CD14-positive monocyte (primary cell): ENCODE data around the gene ITPR3. TPM values are rescaled to one million over a fixed set of nuclear protein-coding genes. Genes with fewer than 3 reads are reported as not detected.

Experiments used
- DNase-seq, 3 donors: peaks; one replicate each; pipeline ENCODE4 v3.0.0-alpha.2; 2011 to 2022
- H2AFZ ChIP-seq: 2 replicates; pipeline ENCODE4 v1.6.0; 2012; ENCODE audit warnings: mild to moderate bottlenecking, low read depth, low read length, inconsistent platforms; ENCODE audit not compliant: insufficient read depth, poor library complexity, severe bottlenecking
- H3K27ac ChIP-seq, 2 donors: 1 replicate in 1 of 2; 2 replicates in 1 of 2; pipeline ENCODE4 v1.5.1; 2012 to 2013; ENCODE audit warnings: low read length in 2 of 2, control low read depth in 1 of 2, inconsistent platforms in 1 of 2, low read depth in 1 of 2, mild to moderate bottlenecking in 1 of 2
- H3K27me3 ChIP-seq, 2 donors: one replicate each; pipeline versions ENCODE4 v1.6.0 to v1.6.1; 2011 to 2013; ENCODE audit warnings: low read length in 2 of 2; ENCODE audit not compliant: control insufficient read depth in 2 of 2, insufficient read depth in 2 of 2
- H3K36me3 ChIP-seq, 2 donors: replicated peaks in 1 of 2; 1 replicate in 1 of 2; 2 replicates in 1 of 2; pipeline versions ENCODE4 v1.5.1 to v1.6.1; 2012 to 2013; ENCODE audit warnings: low read length in 2 of 2, control low read depth in 1 of 2, inconsistent platforms in 1 of 2, mild to moderate bottlenecking in 1 of 2; ENCODE audit not compliant: insufficient read depth in 2 of 2, control insufficient read depth in 1 of 2
- H3K4me1 ChIP-seq, 2 donors: 1 replicate in 1 of 2; 2 replicates in 1 of 2; pipeline versions ENCODE4 v1.5.1 to v1.6.1; 2012 to 2013; ENCODE audit warnings: low read length in 2 of 2, control low read depth in 1 of 2, inconsistent platforms in 1 of 2, mild to moderate bottlenecking in 1 of 2, moderate library complexity in 1 of 2; ENCODE audit not compliant: insufficient read depth in 2 of 2, control insufficient read depth in 1 of 2
- H3K4me2 ChIP-seq: replicated peaks from 2 replicates; pipeline ENCODE3; 2012; ENCODE audit warnings: low read length, moderate library complexity, mild to moderate bottlenecking; ENCODE audit not compliant: poor library complexity, severe bottlenecking; ENCODE audit errors: extremely low read depth
- H3K4me3 ChIP-seq, 3 experiments: fragments of 200-600 bp in 1 of 3; sonication (generic) in 1 of 3; replicated peaks in 1 of 3; 1 replicate in 2 of 3; 2 replicates in 1 of 3; pipeline ENCODE4 v1.5.1; 2011 to 2013; ENCODE audit warnings: low read length in 3 of 3, mild to moderate bottlenecking in 3 of 3, control low read depth in 2 of 3, low read depth in 2 of 3, inconsistent platforms in 1 of 3, moderate library complexity in 1 of 3
- H3K79me2 ChIP-seq: 2 replicates; pipeline ENCODE4 v1.6.0; 2012; ENCODE audit warnings: mild to moderate bottlenecking, control low read depth, inconsistent platforms, low read length, moderate library complexity; ENCODE audit not compliant: insufficient read depth
- H3K9ac ChIP-seq: 2 replicates; pipeline ENCODE4 v1.6.0; 2017; ENCODE audit warnings: low read length, mild to moderate bottlenecking; ENCODE audit not compliant: insufficient read depth, poor library complexity, severe bottlenecking
- H3K9me3 ChIP-seq, 2 donors: replicated peaks in 1 of 2; 1 replicate in 1 of 2; 2 replicates in 1 of 2; pipeline versions ENCODE4 v1.5.1 to v1.6.1; 2012 to 2013; ENCODE audit warnings: low read length in 2 of 2, control low read depth in 1 of 2; ENCODE audit not compliant: control insufficient read depth in 1 of 2, insufficient read depth in 1 of 2
- H4K20me1 ChIP-seq: 2 replicates; pipeline ENCODE4 v1.6.0; 2012; ENCODE audit warnings: mild to moderate bottlenecking, low read length, control low read depth, moderate library complexity; ENCODE audit not compliant: insufficient read depth
- H3K27ac Mint-ChIP-seq, 7 donors: one replicate each; pipeline ENCODE4 v1.8.0; 2020; ENCODE audit warnings: mild to moderate bottlenecking in 7 of 7, mixed read lengths in 7 of 7, moderate library complexity in 6 of 7, inconsistent platforms in 2 of 7
- H3K27me3 Mint-ChIP-seq, 3 donors: one replicate each; pipeline ENCODE4 v1.8.0; 2021 to 2022; ENCODE audit warnings: low read depth in 3 of 3, mild to moderate bottlenecking in 3 of 3, mixed read lengths in 3 of 3, moderate library complexity in 3 of 3, inconsistent platforms in 1 of 3
- H3K36me3 Mint-ChIP-seq, 2 donors: one replicate each; pipeline ENCODE4 v1.8.0; 2020; ENCODE audit warnings: mixed read lengths in 2 of 2, inconsistent platforms in 1 of 2, mild to moderate bottlenecking in 1 of 2
- H3K4me1 Mint-ChIP-seq: one replicate; pipeline ENCODE4 v1.8.0; 2020; ENCODE audit warnings: mild to moderate bottlenecking, mixed read lengths
- H3K4me3 Mint-ChIP-seq, 2 donors: one replicate each; pipeline ENCODE4 v1.8.0; 2020; ENCODE audit warnings: mild to moderate bottlenecking in 2 of 2, mixed read lengths in 2 of 2, moderate library complexity in 1 of 2
- H3K9me3 Mint-ChIP-seq, 7 donors: one replicate each; pipeline ENCODE4 v1.8.0; 2020 to 2022; ENCODE audit warnings: mixed read lengths in 7 of 7, mild to moderate bottlenecking in 6 of 7, moderate library complexity in 6 of 7, inconsistent platforms in 2 of 7
- WGBS: methylation state at CpG from one replicate; pipeline ENCODE4 v1.1.5; 2013; ENCODE audit warnings: missing lambda C conversion rate; ENCODE audit not compliant: insufficient coverage; 5-methylcytosine and 5-hydroxymethylcytosine counted together
- intact Hi-C, 2 donors: fragments of 100-400 bp; cut with micrococcal nuclease; formaldehyde crosslinking; loops; one replicate each; pipeline versions ENCODE4 v1.15.0 to v1.15.1; 2023
- polyA plus RNA-seq, 3 donors: library from polyadenylated mRNA; depleted of rRNA in 1 of 3; unstranded in 2 of 3; stranded (reverse) in 1 of 3; fragments of 300-500 nt in 2 of 3; fragments of >200 nt in 1 of 3; fragmentation: Illumina TruSeq in 2 of 3; gene quantifications; 1 replicate in 2 of 3; 2 replicates in 1 of 3; pipeline ENCODE4 v1.2.3, GENCODE V29; 2012 to 2021
- TF ChIP-seq, protein P1 (sequence below): fragments of 200-600 bp; IDR thresholded peaks from one replicate; pipeline ENCODE4 v1.8.0; 2022; ENCODE audit warnings: antibody characterized with exemption, mild to moderate bottlenecking

ITPR3 gene
- polyA plus RNA-seq, 3 donors: 1.8 TPM; not detected in 2

DNA sequence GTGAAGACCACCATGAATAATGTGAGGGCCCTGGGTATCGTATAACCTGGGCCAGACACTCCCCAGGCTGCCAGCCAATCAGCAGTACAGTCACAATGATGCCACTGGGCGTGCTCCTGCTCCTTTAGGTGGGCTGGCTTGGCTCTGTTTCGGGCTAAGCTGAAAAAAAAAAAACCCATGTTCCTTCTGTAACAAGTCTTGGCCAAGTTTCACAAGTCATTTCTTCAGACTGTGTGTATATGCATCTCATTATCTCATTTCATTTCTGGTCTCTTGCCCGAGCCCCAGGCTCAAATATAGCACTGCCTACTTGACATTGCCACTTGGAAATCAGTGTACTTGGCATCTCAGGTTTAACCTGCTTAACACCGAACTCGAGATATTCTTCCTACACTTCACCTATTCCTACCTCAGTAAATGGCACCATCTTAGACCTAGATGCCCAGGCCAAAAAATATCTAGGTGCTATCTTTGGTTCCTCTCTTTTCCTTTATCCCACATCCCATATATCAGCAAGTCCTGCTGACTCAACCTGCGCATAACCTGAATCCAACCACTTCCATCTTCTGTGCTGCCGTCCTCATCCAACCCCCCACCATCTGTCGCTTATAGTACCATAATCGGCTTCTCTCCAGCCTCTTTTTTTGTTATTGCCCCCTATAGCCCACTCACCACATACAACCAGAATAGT, 88.6 kb downstream of the ITPR3 start:
- no peak overlapping the region for H3K4me2 ChIP-seq
- H3K9ac ChIP-seq: no peak overlapping the region
- no peaks in the 10 kb centered on the region for H3K27me3 ChIP-seq
- Mint-ChIP-seq H3K36me3 (peaks cover 10 to 20% of the 10 kb centered on the region in 2 donors), H3K9me3 (no peaks in the 10 kb centered on the region), H3K4me3 (no peak overlapping the region), H3K27ac (no peak overlapping the region), H3K4me1 (peaks cover 14% of the 10 kb centered on the region), H3K27me3 (peaks cover 0 to 2% (median 2%) of the 10 kb centered on the region in 3 donors)
- no peak for DNase-seq
- peaks cover 5% of the 10 kb centered on the region for H3K79me2 ChIP-seq
- intact Hi-C loops: no loop called here
- TF ChIP-seq, protein P1, sequence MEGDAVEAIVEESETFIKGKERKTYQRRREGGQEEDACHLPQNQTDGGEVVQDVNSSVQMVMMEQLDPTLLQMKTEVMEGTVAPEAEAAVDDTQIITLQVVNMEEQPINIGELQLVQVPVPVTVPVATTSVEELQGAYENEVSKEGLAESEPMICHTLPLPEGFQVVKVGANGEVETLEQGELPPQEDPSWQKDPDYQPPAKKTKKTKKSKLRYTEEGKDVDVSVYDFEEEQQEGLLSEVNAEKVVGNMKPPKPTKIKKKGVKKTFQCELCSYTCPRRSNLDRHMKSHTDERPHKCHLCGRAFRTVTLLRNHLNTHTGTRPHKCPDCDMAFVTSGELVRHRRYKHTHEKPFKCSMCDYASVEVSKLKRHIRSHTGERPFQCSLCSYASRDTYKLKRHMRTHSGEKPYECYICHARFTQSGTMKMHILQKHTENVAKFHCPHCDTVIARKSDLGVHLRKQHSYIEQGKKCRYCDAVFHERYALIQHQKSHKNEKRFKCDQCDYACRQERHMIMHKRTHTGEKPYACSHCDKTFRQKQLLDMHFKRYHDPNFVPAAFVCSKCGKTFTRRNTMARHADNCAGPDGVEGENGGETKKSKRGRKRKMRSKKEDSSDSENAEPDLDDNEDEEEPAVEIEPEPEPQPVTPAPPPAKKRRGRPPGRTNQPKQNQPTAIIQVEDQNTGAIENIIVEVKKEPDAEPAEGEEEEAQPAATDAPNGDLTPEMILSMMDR: no peak
- no peak overlapping the region for H2AFZ ChIP-seq
- WGBS: 92% methylated on average over 10 of the region's 10 CpGs
- no peaks in the 10 kb centered on the region for H3K9me3 ChIP-seq
- H3K4me3 ChIP-seq: no peak overlapping the region
- peaks cover 0 to 21% of the 10 kb centered on the region in 2 donors for H3K36me3 ChIP-seq
- no peaks in the 10 kb centered on the region for H4K20me1 ChIP-seq
- H3K27ac ChIP-seq: no peak overlapping the region
- H3K4me1 ChIP-seq: peaks cover 13 to 16% of the 10 kb centered on the region in 2 donors

DNA sequence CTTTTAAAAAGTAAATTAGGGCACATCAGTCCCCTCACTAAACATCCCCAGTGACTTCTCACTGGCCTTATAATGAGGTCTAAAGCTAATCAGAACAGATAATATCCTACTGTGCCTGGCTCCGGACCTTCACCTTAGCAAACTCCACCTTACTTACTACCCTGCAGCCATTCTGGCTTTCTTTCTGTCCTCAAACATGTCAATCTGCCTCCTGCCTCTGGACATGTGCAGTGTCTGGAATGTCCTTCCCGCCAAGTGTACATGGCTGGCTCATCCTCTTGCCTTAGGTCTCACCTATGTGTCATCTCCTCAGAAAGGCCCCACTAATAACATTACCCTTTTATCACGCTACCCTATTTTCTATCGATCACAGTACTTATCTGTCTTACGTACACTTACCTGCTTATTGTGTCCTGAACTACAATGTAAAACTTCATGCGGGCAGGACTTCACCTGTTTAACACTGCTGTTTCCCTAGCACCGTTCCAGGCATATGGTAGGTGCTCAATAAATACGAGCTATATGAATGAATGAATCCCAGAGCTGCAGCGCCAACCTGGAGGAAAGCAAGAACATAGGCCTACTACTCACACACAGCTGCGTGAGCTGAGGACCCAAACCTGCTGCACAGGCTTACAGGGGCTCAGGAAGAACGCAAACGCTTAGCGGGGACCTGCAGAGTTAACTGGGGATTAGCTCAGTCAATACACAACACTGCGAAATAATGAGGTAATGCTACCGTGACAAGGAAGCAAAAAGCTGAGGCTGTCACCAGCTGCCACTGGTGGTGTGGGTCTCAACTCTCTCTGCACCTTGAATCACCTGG, 89.4 kb downstream of the ITPR3 start:
- H3K27ac ChIP-seq: peak overlapping the region in 1 of 2 donors; percentile 89
- peaks cover 14% of the 10 kb centered on the region for H3K4me1 Mint-ChIP-seq
- no peak for DNase-seq

More for the DNA sequence above, 89.4 kb downstream of the ITPR3 start:
- no peaks in the 10 kb centered on the region for H3K9me3 ChIP-seq
- H3K36me3 Mint-ChIP-seq: peaks cover 10 to 20% of the 10 kb centered on the region in 2 donors
- no peaks in the 10 kb centered on the region for H3K27me3 ChIP-seq
- WGBS: 77% methylated on average over 8 of the region's 15 CpGs
- peak overlapping the region; percentile 90 for H2AFZ ChIP-seq
- H3K27me3 Mint-ChIP-seq: peaks cover 0 to 4% (median 2%) of the 10 kb centered on the region in 3 donors
- TF ChIP-seq, protein P1: no peak
- peaks cover 0 to 21% of the 10 kb centered on the region in 2 donors for H3K36me3 ChIP-seq
- intact Hi-C loops: no loop called here
- peak overlapping the region; percentile 95 to 97 for H3K4me3 Mint-ChIP-seq
- H3K4me2 ChIP-seq: peak overlapping the region; percentile 87
- H3K4me1 ChIP-seq: peaks cover 13 to 16% of the 10 kb centered on the region in 2 donors
- H3K9ac ChIP-seq: peak overlapping the region; percentile 80
- peaks cover 5% of the 10 kb centered on the region for H3K79me2 ChIP-seq
- no peaks in the 10 kb centered on the region for H4K20me1 ChIP-seq
- peak overlapping the region; percentile 60 to 97 (median 92) for H3K4me3 ChIP-seq
- H3K9me3 Mint-ChIP-seq: no peaks in the 10 kb centered on the region
- H3K27ac Mint-ChIP-seq: peak overlapping the region in 6 of 7 donors; percentile 35 to 99 (median 95)
